Gastroesophageal sphincter (tissue), 4 donors: ENCODE measurements around the gene WFDC1. TPM values are rescaled to one million over a fixed set of nuclear protein-coding genes. Genes with fewer than 3 reads are reported as not detected.

Experiments used
- ATAC-seq: fragments of 150-250 bp; one replicate; pipeline ENCODE4 v1.9.1; 2016; ENCODE audit warnings: mild to moderate bottlenecking, moderate library complexity
- H3K27ac ChIP-seq, 4 donors: fragments of 200-600 bp; sonication (generic) in 3 of 4; 1 replicate in 3 of 4; 2 replicates in 1 of 4; pipeline ENCODE4 v1.5.1; 2016 to 2019
- H3K27me3 ChIP-seq: fragments of 200-600 bp; sonication (generic); one replicate; pipeline ENCODE4 v1.5.1; 2019
- H3K36me3 ChIP-seq, 2 donors: fragments of 200-600 bp; sonication (generic); one replicate each; pipeline ENCODE4 v1.5.1; 2019; ENCODE audit warnings: control low read depth in 1 of 2
- H3K4me1 ChIP-seq, 3 donors: fragments of 200-600 bp; sonication (generic); 1 replicate in 2 of 3; 2 replicates in 1 of 3; pipeline ENCODE4 v1.5.1; 2016 to 2019; ENCODE audit warnings: control low read depth in 2 of 3
- H3K4me3 ChIP-seq, 2 donors: fragments of 200-600 bp; sonication (generic); one replicate each; pipeline ENCODE4 v1.5.1; 2019; ENCODE audit warnings: mild to moderate bottlenecking in 1 of 2, moderate library complexity in 1 of 2
- H3K9me3 ChIP-seq, 3 donors: fragments of 200-600 bp; sonication (generic); one replicate each; pipeline ENCODE4 v1.5.1; 2017 to 2019; ENCODE audit warnings: control low read depth in 2 of 3
- EP300 ChIP-seq: sonication (generic); formaldehyde crosslinking; IDR thresholded peaks from one replicate; pipeline ENCODE4 v1.6.1; 2017; ENCODE audit warnings: antibody characterized with exemption, mild to moderate bottlenecking
- POLR2A ChIP-seq, 2 donors: fragments of 450-650 bp; IDR thresholded peaks; one replicate each; pipeline ENCODE4 v1.6.1; 2017; ENCODE audit warnings: antibody characterized with exemption in 2 of 2, mild to moderate bottlenecking in 2 of 2, moderate library complexity in 1 of 2
- POLR2AphosphoS5 ChIP-seq: sonication (generic); formaldehyde crosslinking; IDR thresholded peaks from one replicate; pipeline ENCODE4 v1.6.1; 2017; ENCODE audit warnings: antibody characterized with exemption
- WGBS, 2 donors: methylation state at CpG; one replicate each; pipeline ENCODE4 v1.1.5; 2018; ENCODE audit warnings: low coverage in 1 of 2; 5-methylcytosine and 5-hydroxymethylcytosine counted together
- total RNA-seq, 4 donors: library from RNA; depleted of rRNA; stranded (reverse); fragments of >200 nt; gene quantifications; one replicate each; pipeline ENCODE4 v1.1.0, GENCODE V29; 2016
- TF ChIP-seq, protein P1 (sequence below), 4 experiments: fragments of 200-600 bp in 2 of 4; fragments of 450-650 bp in 2 of 4; sonication (generic) in 1 of 4; IDR thresholded peaks; one replicate each; pipeline ENCODE4 v1.5.1; 2017 to 2019; ENCODE audit warnings: antibody characterized with exemption in 4 of 4, mild to moderate bottlenecking in 2 of 4, moderate library complexity in 2 of 4

WFDC1 gene
- total RNA-seq, 4 donors from 2014 or later, result 25.0 to 53.1 (median 38.2) TPM

DNA sequence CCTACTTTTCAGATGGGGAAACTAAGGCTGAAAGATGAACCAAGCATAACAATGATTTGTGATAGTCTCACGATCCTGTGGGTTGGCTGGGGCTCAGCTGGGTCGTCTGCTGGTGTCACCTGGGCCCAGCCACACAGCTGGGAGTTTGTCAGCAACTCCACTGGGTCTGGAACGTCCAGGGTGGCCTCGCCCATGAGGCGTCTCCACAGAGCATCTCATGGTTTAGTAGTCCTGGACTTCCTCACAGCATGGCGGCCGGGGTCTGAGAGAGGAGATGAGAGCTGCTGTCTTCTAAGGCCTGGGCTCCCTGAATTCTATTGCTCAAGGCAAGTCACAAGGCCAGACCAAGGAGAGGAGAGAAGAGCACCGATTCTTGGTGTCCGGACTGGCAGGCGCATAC, 24.1 kb upstream of the WFDC1 start:
- WGBS, 2 donors, result 100% methylated on average over 2 of the region's 10 CpGs
- no peaks in the 10 kb centered on the region for H3K36me3 ChIP-seq
- H3K9me3 ChIP-seq, result no peaks in the 10 kb centered on the region
- peaks cover 12% of the 10 kb centered on the region for H3K27me3 ChIP-seq
- TF ChIP-seq EP300, result no peak
- TF ChIP-seq, protein P1, sequence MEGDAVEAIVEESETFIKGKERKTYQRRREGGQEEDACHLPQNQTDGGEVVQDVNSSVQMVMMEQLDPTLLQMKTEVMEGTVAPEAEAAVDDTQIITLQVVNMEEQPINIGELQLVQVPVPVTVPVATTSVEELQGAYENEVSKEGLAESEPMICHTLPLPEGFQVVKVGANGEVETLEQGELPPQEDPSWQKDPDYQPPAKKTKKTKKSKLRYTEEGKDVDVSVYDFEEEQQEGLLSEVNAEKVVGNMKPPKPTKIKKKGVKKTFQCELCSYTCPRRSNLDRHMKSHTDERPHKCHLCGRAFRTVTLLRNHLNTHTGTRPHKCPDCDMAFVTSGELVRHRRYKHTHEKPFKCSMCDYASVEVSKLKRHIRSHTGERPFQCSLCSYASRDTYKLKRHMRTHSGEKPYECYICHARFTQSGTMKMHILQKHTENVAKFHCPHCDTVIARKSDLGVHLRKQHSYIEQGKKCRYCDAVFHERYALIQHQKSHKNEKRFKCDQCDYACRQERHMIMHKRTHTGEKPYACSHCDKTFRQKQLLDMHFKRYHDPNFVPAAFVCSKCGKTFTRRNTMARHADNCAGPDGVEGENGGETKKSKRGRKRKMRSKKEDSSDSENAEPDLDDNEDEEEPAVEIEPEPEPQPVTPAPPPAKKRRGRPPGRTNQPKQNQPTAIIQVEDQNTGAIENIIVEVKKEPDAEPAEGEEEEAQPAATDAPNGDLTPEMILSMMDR (IDR thresholded peaks at IDR 0.05), result no peak
- TF ChIP-seq POLR2AphosphoS5, result no peak
- TF ChIP-seq POLR2A (IDR thresholded peaks at IDR 0.05), result no peak
- H3K4me1 ChIP-seq, result no peaks in the 10 kb centered on the region
- no peak overlapping the region for H3K27ac ChIP-seq
- no peak overlapping the region for H3K4me3 ChIP-seq
- ATAC-seq, result no peak

DNA sequence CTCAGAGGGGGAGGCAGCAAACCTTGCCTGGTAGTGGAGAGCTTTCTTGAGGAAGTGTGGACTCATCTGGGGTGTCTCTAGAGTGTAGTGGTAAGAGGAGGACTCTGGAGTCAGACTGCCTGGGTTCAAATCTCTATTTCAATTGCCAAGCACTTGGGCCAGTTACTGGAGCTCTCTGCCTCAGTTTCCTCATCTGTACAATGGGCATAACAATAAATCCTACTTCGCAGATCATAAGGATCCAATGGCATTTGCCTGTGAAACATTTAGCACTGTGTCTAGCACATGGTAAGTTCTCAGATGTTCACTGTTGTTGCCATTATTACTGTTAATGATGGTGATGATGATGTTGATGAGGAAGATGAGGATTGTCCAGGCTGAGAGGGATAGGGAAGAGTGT, 23.6 kb upstream of the WFDC1 start:
- Histone ChIP-seq H3K36me3 (no peaks in the 10 kb centered on the region), H3K27ac (no peak overlapping the region), H3K4me1 (no peaks in the 10 kb centered on the region), H3K27me3 (peaks cover 12% of the 10 kb centered on the region), H3K4me3 (no peak overlapping the region), H3K9me3 (no peaks in the 10 kb centered on the region)
- TF ChIP-seq POLR2AphosphoS5 (no peak), POLR2A (IDR thresholded peaks at IDR 0.05) (no peak), EP300 (no peak)
- TF ChIP-seq, protein P1 (IDR thresholded peaks at IDR 0.05), result no peak
- no peak for ATAC-seq
- WGBS, 2 donors, result no CpG with 5 or more reads among the region's 1 CpG

GRCh38 chr16:84271866-84272265, 22.8 kb upstream of the WFDC1 start:
- no peak overlapping the region for H3K4me3 ChIP-seq

DNA sequence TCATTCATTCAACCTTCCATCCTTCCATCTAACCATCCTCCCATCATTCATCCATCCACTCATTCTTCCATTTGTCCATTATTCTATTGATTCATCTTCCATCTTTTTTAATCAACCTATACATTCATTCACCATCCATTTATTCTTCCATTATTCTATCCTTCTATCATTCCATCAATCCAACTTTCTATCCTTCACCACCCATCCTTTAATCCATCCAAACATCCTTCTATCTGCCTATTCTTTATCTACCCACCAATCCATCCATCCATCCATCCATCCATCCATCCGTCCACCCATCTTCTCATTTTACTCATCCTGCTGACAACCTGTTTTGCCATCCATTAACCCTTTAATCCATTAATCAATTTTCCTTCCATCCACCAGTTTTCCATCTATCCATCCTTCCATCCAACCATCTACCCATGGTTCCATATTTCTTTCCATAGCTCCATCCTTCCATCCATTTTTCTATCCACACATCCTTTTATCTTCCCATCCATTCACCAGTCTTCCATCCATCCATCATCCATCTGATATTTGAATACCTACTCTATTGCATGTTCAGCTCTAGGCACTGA, 21.8 kb upstream of the WFDC1 start:
- Histone ChIP-seq H3K4me3 (no peak overlapping the region), H3K9me3 (no peaks in the 10 kb centered on the region), H3K27ac (no peak overlapping the region), H3K27me3 (peaks cover 12% of the 10 kb centered on the region), H3K4me1 (no peaks in the 10 kb centered on the region), H3K36me3 (no peaks in the 10 kb centered on the region)
- TF ChIP-seq EP300, result no peak
- no peak for TF ChIP-seq POLR2AphosphoS5
- TF ChIP-seq POLR2A (IDR thresholded peaks at IDR 0.05), result no peak
- TF ChIP-seq, protein P1 (IDR thresholded peaks at IDR 0.05), result no peak
- ATAC-seq, result no peak
- whole genome bisulfite sequencing, 2 donors, result 63 to 85% methylated on average over 1 of the region's 1 CpG

More at GRCh38 chr16:84271866-84272265, 22.8 kb upstream of the WFDC1 start:
- H3K4me1 ChIP-seq, result no peaks in the 10 kb centered on the region
- TF ChIP-seq POLR2AphosphoS5 (no peak), EP300 (no peak), POLR2A (IDR thresholded peaks at IDR 0.05) (no peak)
- TF ChIP-seq, protein P1 (IDR thresholded peaks at IDR 0.05), result no peak
- ATAC-seq, result no peak
- no peaks in the 10 kb centered on the region for H3K9me3 ChIP-seq
- peaks cover 12% of the 10 kb centered on the region for H3K27me3 ChIP-seq
- 72 to 73% methylated on average over 4 of the region's 4 CpGs for WGBS, 2 donors
- H3K36me3 ChIP-seq, result no peaks in the 10 kb centered on the region
- H3K27ac ChIP-seq, result no peak overlapping the region

DNA sequence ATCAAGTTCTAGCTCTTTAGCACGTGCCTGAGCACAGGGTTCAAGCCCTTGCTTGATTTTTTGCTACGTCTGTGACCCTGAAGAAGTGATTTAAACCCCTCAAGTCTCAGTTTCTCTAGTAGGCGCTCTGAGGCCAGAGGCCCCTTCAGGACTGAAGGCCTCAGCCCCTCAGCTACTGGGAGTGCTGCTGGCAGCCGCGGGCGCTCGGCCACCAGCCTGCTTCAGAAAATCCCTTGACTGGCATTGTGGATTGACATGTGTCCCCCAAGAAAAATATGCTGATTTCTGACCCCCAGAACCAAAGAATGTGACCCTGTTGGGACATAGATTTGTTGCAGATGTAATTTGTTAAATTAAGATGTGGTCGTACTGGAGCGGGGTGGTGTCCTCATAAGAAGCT, 20.2 kb upstream of the WFDC1 start:
- ATAC-seq, result no peak
- no peak for TF ChIP-seq EP300
- no peak for TF ChIP-seq POLR2AphosphoS5
- TF ChIP-seq, protein P1 (IDR thresholded peaks at IDR 0.05), result no peak
- no peak for TF ChIP-seq POLR2A (IDR thresholded peaks at IDR 0.05)
- 80% methylated on average over 1 to 4 of the region's 9 CpGs for WGBS, 2 donors
- Histone ChIP-seq H3K27ac (no peak overlapping the region), H3K36me3 (no peaks in the 10 kb centered on the region), H3K4me1 (no peaks in the 10 kb centered on the region), H3K27me3 (peaks cover 12% of the 10 kb centered on the region), H3K4me3 (no peak overlapping the region), H3K9me3 (no peaks in the 10 kb centered on the region)
